Neutrophil (primary cell): Measurements from ENCODE around the gene ATP8A1.
A peak's percentile ranks its signal among the peaks of the same experiment; 100 is the strongest.

Experiments used
- H3K27ac ChIP-seq: fragments of 200-600 bp; sonication (generic); 2 replicates; pipeline ENCODE4 v1.5.1; 2016; ENCODE audit warnings: mild to moderate bottlenecking, moderate library complexity
- H3K27me3 ChIP-seq: fragments of 200-600 bp; sonication (generic); 2 replicates; pipeline ENCODE4 v1.6.0; 2016; ENCODE audit warnings: mild to moderate bottlenecking
- H3K36me3 ChIP-seq: fragments of 200-600 bp; sonication (generic); 2 replicates; pipeline ENCODE4 v1.5.1; 2017
- H3K4me1 ChIP-seq, 2 experiments: fragments of 200-600 bp in 1 of 2; sonication (generic) in 1 of 2; 1 replicate in 1 of 2; 2 replicates in 1 of 2; pipeline versions ENCODE4 v1.5.1 to v1.6.1; 2013 to 2016; ENCODE audit warnings: low read depth in 1 of 2, low read length in 1 of 2, mild to moderate bottlenecking in 1 of 2, moderate library complexity in 1 of 2; ENCODE audit not compliant: control insufficient read depth in 1 of 2, insufficient read depth in 1 of 2
- H3K4me3 ChIP-seq, 2 experiments: fragments of 200-600 bp in 1 of 2; sonication (generic) in 1 of 2; 1 replicate in 1 of 2; 2 replicates in 1 of 2; pipeline ENCODE4 v1.5.1; 2013 to 2016; ENCODE audit warnings: low read depth in 1 of 2, low read length in 1 of 2, mild to moderate bottlenecking in 1 of 2, moderate library complexity in 1 of 2
- H3K9me3 ChIP-seq: fragments of 200-600 bp; sonication (generic); 2 replicates; pipeline ENCODE4 v1.5.1; 2016
- TF ChIP-seq, protein P1 (sequence below): fragments of 200-600 bp; sonication (generic); IDR thresholded peaks from 2 replicates; pipeline ENCODE4 v1.5.1; 2016; ENCODE audit warnings: antibody characterized with exemption

Gene ATP8A1

DNA sequence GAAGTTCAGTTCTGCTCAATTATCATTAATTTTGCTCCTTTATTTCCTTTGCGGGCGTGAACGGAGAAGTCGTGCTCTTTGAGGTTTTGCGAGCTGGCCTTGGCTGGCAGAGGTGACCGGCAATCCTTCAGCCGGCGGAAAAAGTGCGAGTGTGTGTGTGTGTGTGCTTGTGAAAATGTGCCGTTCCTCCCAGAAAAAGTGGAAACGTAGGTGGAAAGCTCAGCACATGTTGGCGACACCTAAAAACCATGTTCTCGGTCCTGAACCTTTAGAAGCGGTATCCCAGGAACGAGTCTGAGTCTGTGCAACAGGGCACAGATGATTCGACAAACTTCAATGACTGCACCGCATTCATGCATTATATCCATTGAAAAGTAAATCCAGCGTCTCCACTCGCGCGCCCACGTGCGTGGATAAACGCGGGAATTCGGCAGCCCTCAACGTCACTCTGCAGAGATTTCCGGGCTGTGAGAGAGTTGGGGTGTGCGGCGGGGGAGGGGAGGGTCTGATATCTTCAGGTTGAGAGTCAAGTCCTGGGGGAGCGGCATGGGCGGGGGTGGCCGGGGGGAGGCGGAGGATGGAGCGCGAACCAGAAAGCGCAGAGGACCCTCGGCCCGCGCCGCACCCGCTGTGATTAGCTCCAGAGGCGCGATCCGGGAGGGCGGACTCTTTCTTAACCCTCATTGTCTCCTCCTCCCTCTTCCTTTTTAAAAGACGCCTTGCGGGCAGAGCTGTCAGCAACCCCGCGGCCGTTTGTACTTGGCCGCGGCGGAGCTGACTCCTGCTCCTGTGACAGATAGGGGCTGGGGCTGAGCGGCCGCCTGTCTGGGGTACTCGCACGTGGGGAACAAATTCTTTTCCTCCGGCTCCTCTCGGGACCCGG lies 259.9 kb downstream of the ATP8A1 start, which contains the start of gene SHISA3:
SHISA3 (plus strand) TSS at position 737 of the 883 bp plus-strand sequence. CDS start 569 bp downstream, outside the sequence.
- Histone ChIP-seq H3K4me3 (peak within 1 kb of the TSS; percentile 15 to 34), H3K4me1 (peaks cover 23 to 25% of the 10 kb centered on the region in 2 experiments), H3K27me3 (peaks cover 99% of the 10 kb centered on the region), H3K27ac (no peak within 1 kb of the TSS), H3K36me3 (no peaks in the 10 kb centered on the region), H3K9me3 (no peaks in the 10 kb centered on the region)
- TF ChIP-seq, protein P1, sequence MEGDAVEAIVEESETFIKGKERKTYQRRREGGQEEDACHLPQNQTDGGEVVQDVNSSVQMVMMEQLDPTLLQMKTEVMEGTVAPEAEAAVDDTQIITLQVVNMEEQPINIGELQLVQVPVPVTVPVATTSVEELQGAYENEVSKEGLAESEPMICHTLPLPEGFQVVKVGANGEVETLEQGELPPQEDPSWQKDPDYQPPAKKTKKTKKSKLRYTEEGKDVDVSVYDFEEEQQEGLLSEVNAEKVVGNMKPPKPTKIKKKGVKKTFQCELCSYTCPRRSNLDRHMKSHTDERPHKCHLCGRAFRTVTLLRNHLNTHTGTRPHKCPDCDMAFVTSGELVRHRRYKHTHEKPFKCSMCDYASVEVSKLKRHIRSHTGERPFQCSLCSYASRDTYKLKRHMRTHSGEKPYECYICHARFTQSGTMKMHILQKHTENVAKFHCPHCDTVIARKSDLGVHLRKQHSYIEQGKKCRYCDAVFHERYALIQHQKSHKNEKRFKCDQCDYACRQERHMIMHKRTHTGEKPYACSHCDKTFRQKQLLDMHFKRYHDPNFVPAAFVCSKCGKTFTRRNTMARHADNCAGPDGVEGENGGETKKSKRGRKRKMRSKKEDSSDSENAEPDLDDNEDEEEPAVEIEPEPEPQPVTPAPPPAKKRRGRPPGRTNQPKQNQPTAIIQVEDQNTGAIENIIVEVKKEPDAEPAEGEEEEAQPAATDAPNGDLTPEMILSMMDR: no peak

DNA sequence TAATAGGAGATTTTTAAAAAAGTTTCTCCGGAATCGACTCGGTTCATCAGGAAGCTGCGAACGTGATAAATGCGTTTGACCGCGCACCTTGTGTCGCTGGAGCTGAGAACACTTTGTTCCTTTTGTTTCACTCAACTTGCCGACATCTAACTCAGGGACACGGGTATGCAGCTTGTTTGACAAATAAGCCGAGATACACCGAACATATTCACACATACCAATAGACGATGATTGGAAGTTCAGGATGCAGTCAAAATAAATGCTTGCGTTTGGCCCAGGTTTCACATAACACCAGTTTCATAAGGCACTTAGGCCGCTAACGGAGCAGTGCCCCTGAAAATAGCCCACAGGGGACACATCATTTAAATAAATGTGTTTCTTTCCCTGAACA lies 260.5 kb downstream of the ATP8A1 start:
- no peak overlapping the region for H3K4me3 ChIP-seq
- no peaks in the 10 kb centered on the region for H3K9me3 ChIP-seq
- H3K36me3 ChIP-seq: no peaks in the 10 kb centered on the region
- H3K27ac ChIP-seq: no peak overlapping the region
- H3K4me1 ChIP-seq: peaks cover 23 to 25% of the 10 kb centered on the region in 2 experiments
- TF ChIP-seq, protein P1: no peak
- H3K27me3 ChIP-seq: peaks cover 99% of the 10 kb centered on the region

DNA sequence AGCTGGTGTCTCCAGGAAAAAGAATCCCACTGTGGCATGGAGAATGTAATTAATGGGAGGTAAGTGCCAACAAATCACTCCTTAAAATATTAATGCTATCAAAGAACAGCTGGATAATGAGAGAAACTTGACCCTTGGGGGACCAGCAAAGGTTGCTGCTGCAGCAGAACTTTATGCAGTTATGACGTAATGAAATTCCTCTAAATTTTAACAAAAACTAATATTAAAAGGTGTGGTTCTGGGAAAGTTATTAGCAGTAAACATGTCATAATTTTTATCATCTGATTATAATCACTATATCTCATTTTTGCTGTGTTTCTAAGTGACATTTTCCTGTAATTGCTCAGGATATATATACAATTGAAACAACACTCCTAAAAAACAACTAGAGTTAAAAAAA lies 261.3 kb downstream of the ATP8A1 start:
- Histone ChIP-seq H3K9me3 (no peaks in the 10 kb centered on the region), H3K27ac (no peak overlapping the region), H3K27me3 (peaks cover 99% of the 10 kb centered on the region), H3K4me1 (peaks cover 23 to 25% of the 10 kb centered on the region in 2 experiments), H3K4me3 (no peak overlapping the region), H3K36me3 (no peaks in the 10 kb centered on the region)
- TF ChIP-seq, protein P1: no peak

DNA sequence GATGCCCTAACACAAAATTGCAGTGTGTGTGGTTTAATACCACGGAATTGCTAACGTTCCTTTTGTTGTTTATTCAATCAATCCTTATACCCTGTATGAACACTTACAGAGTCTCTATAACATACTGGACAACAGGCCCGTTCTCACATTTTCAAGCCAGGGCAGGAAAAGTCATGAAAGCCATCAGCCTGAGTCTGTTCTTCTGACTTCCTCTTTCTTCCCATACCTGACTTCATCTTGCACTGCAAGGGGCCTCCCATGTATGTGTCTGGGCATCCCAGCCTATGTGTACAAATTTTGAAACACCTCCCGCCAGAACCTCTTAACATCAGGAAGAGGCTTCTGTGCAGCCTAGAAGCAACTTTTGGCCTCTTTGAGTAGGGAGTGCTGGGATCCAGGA lies 264.5 kb downstream of the ATP8A1 start:
- TF ChIP-seq, protein P1: no peak
- H3K27me3 ChIP-seq: peaks cover 71% of the 10 kb centered on the region
- H3K4me3 ChIP-seq: no peak overlapping the region
- no peaks in the 10 kb centered on the region for H3K9me3 ChIP-seq
- no peaks in the 10 kb centered on the region for H3K36me3 ChIP-seq
- H3K4me1 ChIP-seq: peaks cover 9 to 12% of the 10 kb centered on the region in 2 experiments
- H3K27ac ChIP-seq: no peak overlapping the region

DNA sequence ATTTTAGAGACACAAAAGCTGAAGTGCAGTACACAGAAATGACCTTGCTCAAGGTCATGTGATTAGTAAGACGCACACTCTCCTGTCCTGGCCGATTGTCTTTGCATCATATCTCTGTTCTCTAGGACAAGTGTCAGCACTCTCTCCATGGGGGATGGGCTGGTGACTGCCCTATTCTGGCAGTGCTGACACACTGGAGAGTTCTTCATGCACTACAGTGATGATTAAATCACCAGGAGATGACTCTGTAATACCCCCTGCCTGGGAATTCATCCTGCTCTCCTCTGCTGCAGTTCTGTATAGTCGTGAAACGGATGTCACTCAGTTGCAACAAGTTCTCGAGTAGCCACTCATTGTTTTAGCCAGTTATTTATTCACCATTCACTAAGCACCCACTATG lies 264.9 kb downstream of the ATP8A1 start:
- Histone ChIP-seq H3K36me3 (no peaks in the 10 kb centered on the region), H3K4me3 (no peak overlapping the region), H3K27me3 (peaks cover 66% of the 10 kb centered on the region), H3K4me1 (peaks cover 6 to 7% of the 10 kb centered on the region in 2 experiments), H3K27ac (no peak overlapping the region), H3K9me3 (no peaks in the 10 kb centered on the region)
- TF ChIP-seq, protein P1: no peak
